ENCODE measurements around the gene HMGCR.

- no peak for TF ChIP-seq YY1 (IDR thresholded peaks at IDR 0.05; ENCODE audit: extremely low read depth, insufficient replicate concordance, low read depth, low read length)
- TF ChIP-seq ATF3 (IDR thresholded peaks at IDR 0.05) = no peak
- TF ChIP-seq EZH2 (IDR thresholded peaks at IDR 0.05) = no peak
- no peak for TF ChIP-seq CTCF (IDR thresholded peaks at IDR 0.05 in 2 of 3, conservative IDR thresholded peaks at IDR 0.05 in 1 of 3; ENCODE audit: borderline replicate concordance in 1 of 3, insufficient read depth in 1 of 3, low read depth in 2 of 3, low read length in 2 of 3)
- TF ChIP-seq EZH2phosphoT487 (IDR thresholded peaks at IDR 0.05; ENCODE audit: borderline replicate concordance) = no peak
- no peak for TF ChIP-seq EGR1 (IDR thresholded peaks at IDR 0.05; ENCODE audit: low read depth)
- no peak for TF ChIP-seq SRF (IDR thresholded peaks at IDR 0.05; ENCODE audit: low read depth)
- TF ChIP-seq SIN3A (IDR thresholded peaks at IDR 0.05; ENCODE audit: low read depth) = no peak
- no peak for TF ChIP-seq POLR2A (IDR thresholded peaks at IDR 0.05; ENCODE audit: borderline replicate concordance, extremely low read depth, insufficient read depth, insufficient read length)
- TF ChIP-seq ZFX (IDR thresholded peaks at IDR 0.05) = no peak
- TF ChIP-seq POLR2AphosphoS5 (IDR thresholded peaks at IDR 0.05; ENCODE audit: low read depth, low read length) = no peak
- TF ChIP-seq CEBPB (IDR thresholded peaks at IDR 0.05; ENCODE audit: low read depth) = no peak
Measured at GRCh38 chr5:75365740-75366139, 28.7 kb downstream of the HMGCR start.
